ENCODE measurements around the gene PKLR.

PKLR gene

GRCh38 chr1:155285063-155285462, 16.2 kb downstream of the PKLR start:
- DNase-seq (ENCODE audit: low spot score) = no peak

DNA sequence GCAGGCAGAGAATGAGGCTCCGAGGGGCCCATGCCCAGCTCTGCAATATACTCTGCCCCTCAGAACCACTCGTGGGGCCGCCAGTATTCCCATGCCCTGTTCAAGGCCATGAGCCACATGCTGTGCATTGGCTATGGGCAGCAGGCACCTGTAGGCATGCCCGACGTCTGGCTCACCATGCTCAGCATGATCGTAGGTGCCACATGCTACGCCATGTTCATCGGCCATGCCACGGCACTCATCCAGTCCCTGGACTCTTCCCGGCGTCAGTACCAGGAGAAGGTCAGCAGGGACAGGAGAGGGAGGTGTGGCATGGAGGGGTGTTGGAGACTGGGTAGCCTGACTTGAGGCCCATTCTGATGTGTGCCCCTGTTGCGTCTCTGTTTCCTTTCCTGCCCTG, 16.8 kb downstream of the PKLR start:
- DNase-seq (ENCODE audit: low spot score) = no peak

DNA sequence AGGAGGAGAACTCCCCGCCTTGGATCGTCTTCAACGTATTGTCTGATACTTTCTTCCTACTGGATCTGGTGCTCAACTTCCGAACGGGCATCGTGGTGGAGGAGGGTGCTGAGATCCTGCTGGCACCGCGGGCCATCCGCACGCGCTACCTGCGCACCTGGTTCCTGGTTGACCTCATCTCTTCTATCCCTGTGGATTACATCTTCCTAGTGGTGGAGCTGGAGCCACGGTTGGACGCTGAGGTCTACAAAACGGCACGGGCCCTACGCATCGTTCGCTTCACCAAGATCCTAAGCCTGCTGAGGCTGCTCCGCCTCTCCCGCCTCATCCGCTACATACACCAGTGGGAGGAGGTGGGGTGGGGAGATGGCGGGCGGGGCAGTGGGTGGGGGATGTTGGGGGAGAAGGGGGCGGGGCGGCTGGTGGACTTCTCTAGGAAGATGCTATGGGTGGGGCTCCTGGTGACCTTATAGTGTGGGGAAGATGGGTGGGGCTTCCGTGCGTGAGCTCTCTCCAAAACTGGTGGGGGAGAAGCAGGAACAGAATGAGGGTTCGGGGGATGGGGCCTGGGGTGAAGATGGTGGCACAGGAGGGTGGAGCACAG, 18.6 kb downstream of the PKLR start:
- DNase-seq (ENCODE audit: low spot score) = no peak

- DNase-seq (ENCODE audit: low spot score) = no peak
These were observed 22.0 kb downstream of the PKLR start for GRCh38 chr1:155279268-155279667.

DNA sequence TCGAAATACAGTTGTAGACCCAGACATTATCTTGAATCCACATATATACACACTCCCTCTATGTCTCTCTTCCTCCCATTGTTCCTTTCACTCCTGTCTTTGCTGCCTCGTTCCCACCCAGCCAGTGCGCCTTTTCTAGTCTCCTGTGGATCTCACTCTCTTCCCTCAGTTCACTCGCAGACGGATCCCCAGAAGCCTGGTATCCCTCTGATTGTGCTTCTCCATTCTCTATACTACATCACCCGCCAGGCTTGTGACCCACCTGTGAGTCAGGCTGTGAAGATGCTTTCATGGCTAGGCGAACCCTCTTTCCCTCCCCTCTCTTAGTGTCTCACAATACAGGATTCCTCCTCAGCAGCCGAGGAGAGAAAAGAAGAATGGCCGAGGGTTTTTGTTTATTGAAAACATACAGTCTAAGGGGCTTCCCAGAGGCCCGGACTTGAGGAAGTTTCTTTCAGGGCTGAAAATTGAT, 22.5 kb downstream of the PKLR start:
- DNase-seq (ENCODE audit: low spot score) = no peak

- peak; percentile 24 for DNase-seq (ENCODE audit: low spot score)
These were observed 23.1 kb downstream of the PKLR start for GRCh38 chr1:155277902-155278688.

DNA sequence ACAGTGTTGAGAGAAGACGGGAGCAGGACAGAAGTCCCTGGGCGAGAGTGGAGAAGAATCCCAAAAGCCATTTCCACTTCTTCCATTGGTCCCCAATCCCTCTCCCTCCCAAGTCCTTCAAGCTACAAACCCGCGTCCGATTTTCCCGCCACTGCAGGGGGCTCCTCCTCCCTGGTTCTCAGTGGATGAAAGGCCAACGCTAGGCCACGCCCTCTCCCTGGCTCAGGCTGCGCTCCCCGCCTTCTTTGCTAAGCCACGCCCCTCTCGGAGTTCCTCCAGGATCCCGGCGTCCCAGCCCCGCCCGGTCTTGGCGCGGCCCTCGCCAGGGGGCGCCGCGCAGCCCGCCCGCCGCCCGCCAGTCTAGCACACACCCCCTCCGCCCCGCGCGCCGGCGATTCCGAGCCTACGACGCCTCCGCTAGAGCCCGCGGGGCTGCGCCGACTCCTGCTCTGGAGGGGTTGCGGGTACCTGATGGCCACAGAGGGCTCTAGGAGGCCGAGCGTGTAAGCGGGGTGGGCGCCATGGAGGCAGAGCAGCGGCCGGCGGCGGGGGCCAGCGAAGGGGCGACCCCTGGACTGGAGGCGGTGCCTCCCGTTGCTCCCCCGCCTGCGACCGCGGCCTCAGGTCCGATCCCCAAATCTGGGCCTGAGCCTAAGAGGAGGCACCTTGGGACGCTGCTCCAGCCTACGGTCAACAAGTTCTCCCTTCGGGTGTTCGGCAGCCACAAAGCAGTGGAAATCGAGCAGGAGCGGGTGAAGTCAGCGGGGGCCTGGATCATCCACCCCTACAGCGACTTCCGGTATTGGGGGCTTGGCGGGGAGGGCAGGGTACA, 24.0 kb downstream of the PKLR start, which contains the start of gene HCN3:
Gene HCN3 (plus strand): TSS at position 394 of the 832 bp plus-strand sequence. CDS start 128 bp downstream, at position 522.
- peak; percentile 98 for DNase-seq (ENCODE audit: low spot score)

DNA sequence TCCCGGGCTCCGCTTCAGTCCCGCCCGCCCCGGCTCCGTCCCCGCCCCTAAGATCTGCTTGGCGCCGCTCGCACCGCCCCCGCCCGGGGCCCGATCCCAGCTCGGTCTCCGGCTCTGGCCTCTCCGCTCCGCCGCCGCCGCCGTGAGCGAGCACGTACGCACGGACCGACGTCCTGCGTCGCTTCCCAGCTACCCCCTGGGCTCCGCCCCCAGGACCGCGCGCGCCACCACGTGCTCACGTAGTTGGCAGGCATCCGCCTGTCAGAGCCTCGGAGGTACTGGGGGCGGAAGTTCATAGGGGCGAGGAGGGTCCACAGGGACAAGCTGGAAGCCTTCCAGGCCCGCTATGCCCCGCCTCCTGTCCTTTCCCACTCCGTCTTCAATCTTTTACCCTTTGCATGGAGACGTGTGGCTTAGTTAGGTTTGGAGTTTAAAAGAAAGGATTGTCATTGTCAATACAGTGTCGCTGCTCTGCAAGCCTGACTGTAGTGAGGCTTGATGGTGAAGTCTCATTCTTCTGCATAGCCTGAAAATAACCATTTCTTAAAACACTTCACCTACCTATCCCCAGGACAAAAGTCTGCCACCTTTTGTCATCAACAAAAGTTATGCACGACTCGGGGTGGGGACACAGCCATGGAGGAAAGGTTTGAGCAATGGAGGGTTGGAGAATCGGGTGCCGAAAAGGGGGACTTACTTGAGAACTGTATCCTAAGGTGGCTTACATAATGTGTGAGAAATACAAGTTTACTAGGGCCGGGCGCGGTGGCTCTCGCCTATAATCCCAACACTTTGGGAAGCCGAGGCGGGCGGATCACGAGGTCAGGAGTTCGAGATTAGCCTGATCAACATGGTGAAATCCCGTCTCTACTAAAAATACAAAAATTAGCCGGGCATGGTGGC, 27.6 kb downstream of the PKLR start, which contains the start of gene CLK2:
Gene CLK2 (minus strand): TSS at position 162 of the 903 bp plus-strand sequence. CDS start 2,527 bp downstream, outside the sequence.
- DNase-seq (ENCODE audit: low spot score) = peak; percentile 93

GRCh38 chr1:155272466-155273342, 28.5 kb downstream of the PKLR start:
- peak; percentile 51 for DNase-seq (ENCODE audit: low spot score)

DNA sequence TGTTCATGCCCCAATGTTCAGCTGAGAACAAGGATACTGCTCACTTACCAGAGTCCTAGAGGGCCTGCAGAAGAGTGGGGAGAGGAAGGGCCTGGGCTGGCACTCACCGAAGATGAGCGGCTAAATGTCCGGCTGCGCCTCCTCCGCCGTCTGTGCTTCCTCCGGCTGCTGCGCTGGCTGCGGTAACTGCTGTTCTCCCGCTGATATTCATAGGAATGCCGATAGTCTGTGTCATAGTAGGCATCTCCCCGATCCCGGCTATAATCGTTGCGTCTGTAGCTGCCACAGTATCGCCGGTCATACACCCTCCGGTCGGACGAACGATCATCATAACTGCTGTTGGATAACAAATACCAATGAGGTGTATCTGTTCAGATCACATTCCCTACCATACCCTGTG, 31.9 kb downstream of the PKLR start:
- DNase-seq (ENCODE audit: low spot score) = no peak

GRCh38 chr1:155268630-155269029, 32.6 kb downstream of the PKLR start:
- DNase-seq (ENCODE audit: low spot score) = no peak

DNA sequence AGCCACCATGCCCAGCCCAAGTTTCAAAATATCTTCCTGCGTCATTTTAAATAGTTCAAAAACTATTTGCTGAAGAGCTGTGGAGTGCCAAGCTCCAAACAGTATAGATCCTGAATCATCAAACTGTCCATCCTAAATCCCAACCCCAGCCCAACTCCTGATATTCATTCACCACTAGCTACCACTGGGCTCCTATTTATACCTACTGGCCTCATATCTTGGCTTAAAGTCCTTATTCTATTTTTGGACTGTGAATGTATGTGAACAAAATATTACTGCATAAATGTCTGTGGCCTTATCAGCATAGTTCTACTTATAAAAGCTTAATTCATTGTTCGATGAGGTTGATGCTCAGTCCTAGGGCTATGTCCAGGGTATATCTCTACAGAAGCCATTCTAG, 33.9 kb downstream of the PKLR start:
- DNase-seq (ENCODE audit: low spot score) = no peak

DNA sequence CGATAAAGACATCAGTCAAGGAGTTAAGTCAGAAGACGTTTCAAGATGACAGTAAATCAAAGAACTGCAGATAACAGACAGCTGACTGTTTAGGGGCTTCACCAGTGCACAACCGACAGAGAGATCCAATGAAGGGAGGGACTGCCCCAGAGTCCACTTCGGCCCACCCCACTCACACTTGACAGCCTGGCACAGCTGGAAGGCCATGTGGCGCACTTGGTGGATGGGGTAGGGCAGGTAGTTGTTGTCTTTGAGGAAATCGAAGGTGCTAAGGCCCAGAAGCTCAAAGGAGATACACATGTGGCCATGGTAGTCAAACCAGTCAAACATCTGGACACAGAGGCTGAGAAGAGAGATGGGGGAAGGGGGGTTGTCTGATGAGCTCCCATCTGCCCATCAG, 34.7 kb downstream of the PKLR start:
- DNase-seq (ENCODE audit: low spot score) = no peak

- no peak for DNase-seq (ENCODE audit: low spot score)
These were observed 38.2 kb downstream of the PKLR start for GRCh38 chr1:155263067-155263466.

- peak; percentile 76 for DNase-seq (ENCODE audit: low spot score)
These were observed 39.2 kb downstream of the PKLR start, which contains the start of gene SCAMP3 for GRCh38 chr1:155261852-155262673. SCAMP3 (minus strand) TSS chr1:155262360; CDS start chr1:155262151, 209 bp downstream.

- peak; percentile 39 for DNase-seq (ENCODE audit: low spot score)
These were observed 39.8 kb downstream of the PKLR start for GRCh38 chr1:155261493-155261851.

GRCh38 chr1:155260276-155260675, 41.0 kb downstream of the PKLR start:
- no peak for DNase-seq (ENCODE audit: low spot score)

GRCh38 chr1:155256058-155256852, 45.0 kb downstream of the PKLR start:
- DNase-seq (ENCODE audit: low spot score) = no peak
